HK-2 (cell line): ENCODE data around the gene RNF152.
"Not testable (repeated sequence)": the region's sequence is repeated elsewhere in the genome, so short reads cannot be mapped to it uniquely, and the experiment has no call there.

ENCODE experiments used
- DNase-seq: peaks from one replicate; pipeline ENCODE4 v3.0.0-alpha.2; 2018; ENCODE audit not compliant: unreplicated experiment

The RNF152 gene

DNA sequence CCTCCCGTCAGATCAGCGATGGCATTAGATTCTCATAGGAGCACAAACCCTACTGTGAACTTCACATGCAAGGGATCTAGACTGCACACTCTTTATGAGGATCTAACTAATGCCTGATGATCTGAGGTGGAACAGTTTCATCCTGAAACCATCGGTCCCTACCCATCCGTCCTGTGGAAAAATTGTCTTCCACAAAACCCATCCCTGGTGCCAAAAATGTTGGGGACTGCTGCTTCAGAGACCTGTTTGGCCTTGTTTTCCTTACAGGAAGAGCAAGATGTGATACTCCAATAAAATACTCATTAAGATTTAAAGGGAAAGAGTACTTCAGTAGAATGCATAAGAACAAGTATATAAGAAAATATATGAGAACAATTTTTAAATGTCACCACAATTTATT is 71.1 kb downstream of the RNF152 start:
- no peak for DNase-seq

GRCh38 chr18:61820882-61821281 is 71.9 kb downstream of the RNF152 start:
- DNase-seq: no peak

DNA sequence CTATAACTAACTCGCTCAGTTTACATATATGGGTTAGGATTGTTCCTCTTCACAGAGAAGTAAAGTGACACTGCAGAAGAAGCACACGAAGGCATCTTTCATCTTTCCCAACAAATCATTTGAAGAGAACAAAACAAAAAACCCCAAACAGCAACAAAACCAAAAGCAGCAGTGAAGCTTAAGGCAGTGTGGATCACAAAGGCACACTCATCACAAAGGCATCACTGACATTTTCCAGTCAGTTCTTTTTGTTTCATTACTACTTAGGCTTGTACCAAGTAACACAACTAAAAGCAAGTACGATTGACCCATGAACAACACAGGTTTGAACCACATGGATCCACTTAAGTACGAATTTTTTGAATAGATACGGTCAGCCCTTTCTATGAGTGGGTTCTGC is 75.7 kb downstream of the RNF152 start:
- DNase-seq: no peak

DNA sequence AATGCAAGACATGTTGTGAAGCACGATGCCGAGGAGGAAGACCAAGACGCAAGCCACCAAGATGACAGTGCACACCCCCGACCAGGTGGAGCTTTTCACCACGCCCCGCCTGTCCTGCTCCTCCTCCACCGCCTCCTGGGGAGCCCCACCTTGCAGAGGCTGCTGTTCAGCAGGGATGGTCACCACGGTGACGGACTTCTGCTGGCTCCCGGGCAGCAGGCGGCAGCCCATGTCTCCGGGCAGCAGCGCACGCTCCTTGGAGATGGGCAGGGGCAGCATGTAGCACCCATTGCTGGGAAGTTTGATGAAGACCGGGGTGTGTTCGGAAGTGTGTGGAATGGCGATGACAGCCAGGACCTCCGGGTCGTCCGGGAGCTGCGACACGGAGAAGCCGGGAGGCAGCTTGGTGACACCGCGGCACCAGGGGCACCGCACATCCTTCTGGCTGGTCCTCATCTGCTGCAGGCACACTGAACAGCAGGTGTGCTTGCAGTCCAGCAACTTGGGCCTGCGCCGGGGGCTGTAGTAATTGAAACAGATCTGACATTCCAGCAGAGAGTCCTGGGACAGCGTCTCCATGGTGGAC is 76.8 kb downstream of the RNF152 start:
- no peak for DNase-seq

DNA sequence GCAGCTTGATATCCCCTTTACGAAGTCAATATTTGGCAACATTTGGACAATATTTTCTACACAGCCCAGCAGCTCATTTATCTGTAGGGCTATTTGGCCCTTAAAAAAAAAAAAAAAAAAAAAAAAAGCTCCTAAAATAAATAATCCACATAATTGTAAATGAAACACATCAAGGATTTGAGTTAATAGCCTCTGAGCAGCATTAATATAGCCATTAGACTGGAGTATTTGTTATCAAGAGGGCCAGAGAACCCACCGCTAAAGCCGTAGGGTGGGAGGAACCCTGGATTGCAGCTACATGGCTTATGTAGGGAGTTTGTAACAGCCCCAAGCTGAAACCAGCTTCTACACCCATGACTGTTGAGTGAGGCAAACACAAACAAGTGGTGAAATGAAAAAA is 84.5 kb downstream of the RNF152 start:
- no peak for DNase-seq

- no peak for DNase-seq
Measured at GRCh38 chr18:61803393-61803792, 89.4 kb downstream of the RNF152 start.

DNA sequence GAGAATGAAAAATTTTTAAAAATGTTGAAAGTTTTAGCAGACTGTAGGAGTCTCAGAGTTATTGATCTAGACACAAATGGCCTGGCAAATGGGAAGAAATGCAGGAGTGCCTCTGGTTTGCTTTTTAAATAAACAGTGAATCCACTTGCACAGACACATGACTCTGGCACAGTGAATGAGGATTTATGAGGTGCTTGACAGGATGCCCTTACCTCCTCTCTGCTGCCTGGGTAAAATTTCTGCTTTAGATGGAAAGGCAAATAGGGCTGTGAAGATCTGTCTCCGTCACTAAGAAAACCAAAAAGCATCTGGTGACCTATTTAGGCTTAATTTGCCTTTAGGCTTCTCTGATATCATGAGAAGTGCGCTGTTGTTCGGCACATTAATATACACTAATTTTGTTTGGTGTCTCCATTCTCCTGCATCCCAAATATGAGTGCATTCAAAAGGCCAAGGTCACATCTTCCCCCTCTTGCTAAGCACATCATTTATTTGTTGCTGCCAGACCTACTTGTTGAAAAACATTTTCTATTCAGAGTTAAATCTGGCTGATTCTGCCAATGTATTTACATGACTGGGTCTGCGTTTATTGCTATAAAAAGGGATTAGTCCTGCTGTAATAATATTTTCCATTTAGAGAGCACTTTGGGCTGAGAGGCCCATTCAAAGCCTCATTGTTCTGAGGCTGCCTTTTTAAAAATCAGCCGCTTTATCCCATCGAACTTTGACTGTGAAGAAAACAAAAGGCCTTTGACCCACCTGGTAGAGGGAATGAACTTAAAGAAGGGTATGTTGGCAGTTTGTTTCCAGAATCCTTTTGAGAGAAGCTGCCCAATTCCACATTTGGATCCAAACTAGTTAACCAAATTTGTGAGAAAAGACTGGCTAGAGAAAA is 94.9 kb downstream of the RNF152 start:
- no peak for DNase-seq

DNA sequence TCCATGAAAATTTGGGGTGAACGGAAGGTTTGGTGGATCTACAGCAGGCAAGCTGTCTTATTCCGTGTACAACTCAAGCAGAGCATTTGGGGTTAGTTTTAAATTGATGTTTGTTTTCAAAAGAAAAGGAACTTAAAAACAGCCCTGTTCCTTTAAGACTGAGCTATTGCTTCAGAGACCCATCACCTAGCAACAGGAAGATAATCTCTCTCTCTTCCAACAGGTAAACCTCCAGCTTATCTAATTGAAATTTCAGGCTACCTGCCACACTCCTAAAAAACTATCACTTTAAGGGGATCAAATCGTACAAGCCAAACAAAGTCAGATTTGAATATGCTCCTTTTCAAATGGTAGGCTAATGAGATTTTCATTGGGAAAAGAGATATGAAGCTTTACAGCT is 101.8 kb downstream of the RNF152 start:
- DNase-seq: no peak

GRCh38 chr18:61787011-61787670 is 105.7 kb downstream of the RNF152 start:
- not testable (repeated sequence) for DNase-seq

DNA sequence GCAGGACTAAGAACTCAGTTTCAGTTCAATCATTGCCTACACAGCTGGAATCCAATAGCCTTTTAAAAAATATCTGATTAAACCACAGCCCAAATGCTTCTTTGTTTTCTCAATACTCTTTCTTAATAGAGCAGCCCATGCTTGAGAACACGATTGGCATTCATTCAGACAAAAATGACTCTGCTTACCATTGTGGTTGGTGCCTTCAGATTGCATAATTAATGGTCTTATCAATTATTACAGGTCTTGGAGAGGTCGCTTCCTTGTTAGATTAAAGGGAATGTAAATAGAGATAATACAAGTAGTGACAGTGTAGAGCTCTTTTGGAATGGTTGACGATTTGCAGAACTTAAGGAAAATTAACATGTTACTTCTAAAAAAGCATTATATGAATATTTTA is 107.2 kb downstream of the RNF152 start:
- no peak for DNase-seq

DNA sequence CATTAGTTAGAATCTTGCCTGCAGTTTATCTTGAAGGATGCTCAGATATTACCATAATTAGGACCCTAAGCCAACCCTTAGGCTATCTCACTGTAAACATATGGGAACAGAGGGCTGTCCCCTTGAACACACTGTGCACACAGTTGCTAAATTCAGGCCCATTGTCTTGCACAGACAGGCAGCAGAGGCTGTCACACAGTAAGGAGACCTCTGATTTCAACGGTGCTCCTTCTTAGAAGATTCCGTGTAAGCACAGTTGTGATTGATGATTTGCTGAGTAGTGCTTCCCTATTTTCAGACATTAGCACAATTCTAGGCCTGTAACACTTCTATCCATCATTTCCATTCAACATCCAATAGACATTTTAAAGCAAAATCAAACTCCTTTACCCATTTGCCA is 108.0 kb downstream of the RNF152 start:
- no peak for DNase-seq

DNA sequence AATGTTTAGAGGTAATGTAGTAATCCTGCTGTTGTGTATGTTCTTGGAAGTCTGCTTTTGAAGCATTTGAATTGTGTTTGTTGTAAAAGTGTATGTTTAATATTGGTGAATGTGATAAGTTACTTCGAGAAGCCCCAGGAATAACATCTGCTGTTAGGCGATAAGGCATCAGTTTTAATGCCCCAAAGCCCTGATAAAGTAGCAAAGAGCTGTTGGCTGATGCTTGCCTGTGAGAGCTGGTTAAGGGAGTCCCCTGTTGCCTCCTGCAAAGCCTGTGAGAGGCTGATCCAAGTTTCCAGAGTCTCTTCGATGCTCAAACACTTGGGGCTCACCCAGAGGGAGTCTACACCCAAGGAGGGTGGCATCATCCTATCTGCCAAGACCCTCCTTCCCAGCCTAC is 110.3 kb downstream of the RNF152 start:
- no peak for DNase-seq

- not testable (repeated sequence) for DNase-seq
Measured at GRCh38 chr18:61776201-61776600, 116.6 kb downstream of the RNF152 start.

DNA sequence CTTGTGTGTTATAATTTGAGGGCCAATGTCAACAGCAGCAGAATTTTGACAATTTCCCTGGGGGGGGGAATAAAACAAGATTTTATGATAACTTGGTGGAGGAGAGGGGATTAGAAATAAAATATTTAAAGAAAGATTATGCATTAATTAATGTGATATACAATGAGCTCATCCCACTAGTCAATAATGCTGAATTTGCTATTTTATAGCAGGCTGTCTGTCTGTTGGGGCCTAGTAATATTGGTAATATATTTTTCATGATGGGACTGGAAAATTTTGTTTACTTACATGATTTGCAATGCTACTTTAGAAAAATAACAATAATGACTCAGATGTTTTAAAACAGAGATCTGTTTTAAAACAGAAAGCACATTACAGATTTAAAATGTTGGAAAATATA is 118.0 kb downstream of the RNF152 start:
- DNase-seq: no peak

DNA sequence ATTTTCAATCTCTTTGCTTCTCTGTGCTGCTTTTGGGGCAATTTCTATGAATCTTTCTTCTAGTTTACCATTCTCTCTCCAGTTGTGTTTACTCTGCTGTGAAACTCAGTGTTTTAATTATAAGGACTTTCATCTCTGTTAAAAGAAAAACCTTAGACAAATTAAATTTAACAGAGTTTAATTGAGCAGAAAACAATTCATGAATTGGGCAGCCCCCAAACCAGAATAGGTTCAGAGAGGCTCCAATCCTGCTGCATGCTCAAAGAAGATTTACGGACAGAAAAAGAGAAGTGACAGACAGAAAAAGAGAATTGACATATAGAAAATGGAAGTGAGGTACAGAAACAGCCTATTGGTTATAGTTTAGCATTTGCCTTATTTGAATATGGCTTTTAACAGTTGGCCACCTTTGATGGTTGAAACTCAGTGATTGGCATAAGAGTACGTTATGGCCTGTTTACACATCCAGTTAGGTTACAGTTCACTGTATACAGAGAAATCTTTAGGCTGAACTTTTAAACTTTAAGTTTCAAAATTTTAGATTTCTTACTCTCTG is 120.4 kb downstream of the RNF152 start:
- DNase-seq: no peak

GRCh38 chr18:61771861-61772260 is 120.9 kb downstream of the RNF152 start:
- DNase-seq: no peak

GRCh38 chr18:61770279-61770678 is 122.5 kb downstream of the RNF152 start:
- no peak for DNase-seq

GRCh38 chr18:61766266-61766884 is 126.4 kb downstream of the RNF152 start:
- no peak for DNase-seq

GRCh38 chr18:61765097-61765496 is 127.7 kb downstream of the RNF152 start:
- DNase-seq: no peak

DNA sequence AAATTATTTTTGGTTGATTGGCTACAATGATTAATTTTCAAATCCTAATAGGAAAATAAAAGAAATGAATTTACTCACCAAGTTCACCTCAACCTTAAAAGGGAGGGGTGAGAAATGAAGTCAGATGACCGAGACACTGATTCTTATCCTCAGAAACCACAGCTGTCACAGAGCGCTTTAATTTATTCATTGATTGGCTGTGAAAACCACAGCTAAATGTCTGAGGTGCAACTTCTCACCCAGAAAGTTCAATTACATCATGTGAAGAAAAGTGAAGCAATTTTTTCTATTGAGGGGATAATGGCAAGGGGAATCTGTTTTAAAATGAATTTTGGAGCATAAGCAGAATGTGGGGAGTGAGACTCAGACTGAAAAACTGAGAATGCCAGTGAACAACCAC is 128.4 kb downstream of the RNF152 start:
- no peak for DNase-seq

GRCh38 chr18:61761875-61762274 is 130.9 kb downstream of the RNF152 start:
- no peak for DNase-seq
